NCI-H146 treated with DMSO at 0.1 percent for 48 hours (cell line): ENCODE results near the gene STK4.

Experiments used
- DNase-seq: peaks from one replicate; lab custom pipeline; 2025; ENCODE audit not compliant: unreplicated experiment; lab: John Stamatoyannopoulos, UW

The STK4 gene

DNA sequence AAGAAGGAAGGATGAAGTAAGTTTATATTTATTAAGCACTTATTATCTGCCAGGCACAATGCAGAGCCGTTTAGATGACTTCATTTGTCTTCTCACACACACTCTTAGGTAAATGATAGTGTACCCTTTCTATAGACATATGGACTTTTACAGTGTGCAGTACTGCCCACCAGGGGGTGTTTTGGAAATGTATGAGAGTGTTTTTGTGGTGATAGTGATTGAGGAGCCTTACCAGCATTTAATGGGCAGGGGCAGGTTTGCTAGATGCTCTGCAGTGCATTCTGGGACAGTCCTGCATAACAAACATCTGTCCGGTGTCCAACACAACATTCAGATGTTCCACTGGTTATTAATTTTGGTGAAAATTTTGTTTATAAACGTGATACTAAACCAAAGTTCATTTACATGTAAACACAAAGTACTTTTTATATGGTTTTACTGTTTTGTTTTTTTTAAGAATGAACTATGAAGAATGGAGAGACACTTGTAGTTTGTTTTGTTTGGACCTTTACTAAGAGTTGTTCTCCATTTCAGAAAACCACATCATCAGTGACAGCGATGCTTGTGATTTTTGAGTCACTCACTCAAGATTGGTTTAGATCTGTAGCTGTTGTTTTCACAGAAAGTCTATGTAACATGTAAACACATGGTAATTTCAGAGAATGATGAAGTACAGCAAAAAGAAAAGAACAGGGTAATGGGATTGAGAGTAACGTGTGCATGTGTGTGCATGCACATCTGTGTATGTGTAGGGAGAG lies 114.7 kb downstream of the STK4 start:
- DNase-seq: no peak

DNA sequence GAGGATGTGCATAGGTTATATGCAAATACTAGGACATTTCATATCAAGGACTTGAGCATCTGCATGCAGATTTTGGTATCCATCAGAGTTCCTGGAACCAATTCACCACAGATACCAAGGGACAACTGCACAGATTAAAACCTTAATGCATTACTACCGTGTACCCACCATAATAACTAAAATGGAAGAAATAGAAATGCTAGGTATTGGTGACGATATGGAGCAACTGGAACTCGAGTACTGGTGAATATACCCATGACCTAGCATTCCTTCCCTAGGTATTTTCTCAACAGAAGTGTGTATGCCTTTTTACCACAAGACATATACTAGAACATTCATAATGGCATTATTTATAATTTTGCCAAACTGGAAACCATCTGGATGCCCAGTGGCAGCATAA lies 116.2 kb downstream of the STK4 start:
- DNase-seq: no peak

DNA sequence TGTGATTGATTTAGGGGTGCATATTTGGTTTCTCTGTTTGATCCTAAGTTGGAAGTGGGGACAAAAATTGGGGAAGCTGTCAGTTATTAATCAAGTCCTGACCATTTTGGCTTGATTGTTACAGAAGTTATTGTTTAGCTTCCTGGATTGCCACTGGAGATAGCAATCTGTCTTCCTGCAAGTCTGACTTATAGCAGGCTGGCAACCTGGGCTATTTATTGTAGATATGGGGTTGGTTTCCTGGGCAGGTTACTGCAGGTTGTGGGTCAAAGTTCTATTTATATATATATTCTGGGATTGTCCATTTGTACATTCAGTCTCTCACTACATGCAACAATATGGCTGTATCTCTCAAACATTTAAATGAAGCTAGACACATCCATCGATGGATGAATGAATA lies 116.8 kb downstream of the STK4 start:
- no peak for DNase-seq

DNA sequence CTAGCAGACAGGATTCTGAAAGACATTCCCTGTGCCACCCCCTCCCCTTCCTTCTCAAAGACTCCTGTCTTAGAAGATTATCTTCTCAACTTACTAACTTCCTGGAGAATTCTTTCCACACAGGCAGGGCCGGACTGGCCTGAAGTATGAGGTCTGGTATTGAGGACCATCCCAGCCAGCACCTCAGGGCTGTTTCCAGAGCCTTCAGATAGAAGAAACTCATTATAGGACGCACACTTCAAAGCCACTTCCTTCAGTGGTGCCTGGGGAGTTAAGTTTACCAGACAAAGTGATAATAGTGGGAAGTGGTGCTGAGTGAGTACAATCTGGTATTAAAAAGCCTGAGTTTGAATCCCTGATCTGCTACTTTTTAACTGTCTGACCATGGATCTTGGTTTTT lies 119.0 kb downstream of the STK4 start:
- no peak for DNase-seq

DNA sequence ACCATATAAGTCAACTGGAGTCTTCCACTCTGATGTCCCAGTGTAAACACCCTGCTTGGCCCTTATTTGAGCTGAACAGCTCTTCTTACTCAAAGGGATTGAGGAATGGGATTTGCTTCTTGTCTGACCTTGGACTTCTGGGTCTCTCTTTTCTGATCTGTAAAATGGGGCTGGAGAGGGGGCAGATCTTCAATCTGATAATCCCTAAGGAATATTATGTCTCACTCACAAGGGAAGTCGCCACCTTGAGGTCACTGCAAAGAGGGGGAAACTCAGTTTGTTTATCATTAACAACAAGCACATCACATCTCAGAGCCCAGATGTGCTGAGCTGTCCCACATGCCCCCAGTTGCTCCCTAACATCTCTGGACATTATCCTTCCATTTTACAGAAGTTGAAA lies 119.6 kb downstream of the STK4 start:
- no peak for DNase-seq

DNA sequence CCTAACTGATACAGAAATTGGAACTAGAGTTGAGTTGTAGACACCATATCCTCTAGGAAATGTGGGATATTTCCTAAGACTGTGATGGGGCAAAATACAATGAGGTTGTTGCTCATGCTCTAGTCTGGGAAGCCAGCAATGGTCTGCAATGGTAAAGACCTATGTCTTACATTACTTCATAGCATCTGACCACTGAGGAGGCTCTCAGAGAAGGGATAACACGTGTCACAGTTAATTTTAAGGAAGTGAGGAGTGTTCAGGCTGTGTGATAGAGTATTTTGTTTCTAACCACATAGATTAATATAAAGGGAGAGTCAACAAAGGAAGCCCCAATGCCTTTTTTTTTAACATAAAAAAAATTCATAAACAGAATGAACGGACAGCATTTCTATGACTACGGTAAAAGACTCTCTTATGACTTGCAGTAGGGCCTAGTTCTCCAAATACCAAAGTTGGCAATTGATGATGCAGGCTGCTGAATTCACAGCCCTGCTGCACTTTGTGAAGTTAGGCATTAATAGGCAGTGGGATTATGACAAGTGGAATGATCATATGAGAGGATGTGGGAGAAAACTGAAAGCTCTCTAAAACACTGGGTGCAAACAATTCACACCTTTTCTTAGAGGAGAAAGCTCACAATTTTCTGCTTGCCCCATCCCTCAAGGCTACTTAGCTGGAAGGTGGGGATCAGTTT lies 120.9 kb downstream of the STK4 start:
- DNase-seq: no peak

DNA sequence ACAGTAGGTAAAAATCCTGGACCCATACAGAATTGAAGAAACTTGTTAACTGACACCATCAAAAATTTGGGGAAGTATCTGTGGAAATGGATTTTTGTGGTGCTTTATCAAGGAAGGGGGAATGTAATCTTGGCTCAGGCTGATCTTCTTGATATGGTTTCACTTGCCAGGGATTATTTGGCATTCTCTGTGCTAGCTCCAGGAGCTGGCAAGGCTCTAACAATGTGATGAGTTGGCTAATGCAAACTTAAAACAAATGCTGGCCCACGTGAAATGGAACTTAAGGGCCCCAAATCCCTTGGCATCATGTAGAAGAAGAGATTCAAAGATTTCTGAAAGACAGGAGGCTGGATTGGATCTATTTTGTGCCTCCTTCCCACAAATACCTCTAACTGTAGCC lies 121.5 kb downstream of the STK4 start:
- no peak for DNase-seq

DNA sequence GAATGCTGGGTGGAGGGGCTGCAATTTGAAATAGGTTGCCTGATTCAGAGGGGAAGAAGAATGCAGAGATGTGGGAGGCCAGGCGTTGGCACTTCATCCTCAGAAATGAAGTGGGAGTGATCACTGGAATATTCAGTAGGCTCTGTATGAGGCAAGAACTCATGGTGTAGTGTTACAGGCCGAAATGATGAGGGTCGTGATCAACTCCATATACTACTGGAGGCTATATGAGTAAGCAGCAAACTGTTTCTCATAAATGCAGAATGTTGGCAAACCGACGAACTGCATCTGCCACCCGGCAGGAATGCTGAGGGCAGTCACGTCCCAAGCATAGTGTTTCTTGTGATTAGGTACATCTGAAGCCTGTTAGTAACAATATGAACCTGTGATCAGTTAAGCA lies 121.9 kb downstream of the STK4 start:
- DNase-seq: no peak

DNA sequence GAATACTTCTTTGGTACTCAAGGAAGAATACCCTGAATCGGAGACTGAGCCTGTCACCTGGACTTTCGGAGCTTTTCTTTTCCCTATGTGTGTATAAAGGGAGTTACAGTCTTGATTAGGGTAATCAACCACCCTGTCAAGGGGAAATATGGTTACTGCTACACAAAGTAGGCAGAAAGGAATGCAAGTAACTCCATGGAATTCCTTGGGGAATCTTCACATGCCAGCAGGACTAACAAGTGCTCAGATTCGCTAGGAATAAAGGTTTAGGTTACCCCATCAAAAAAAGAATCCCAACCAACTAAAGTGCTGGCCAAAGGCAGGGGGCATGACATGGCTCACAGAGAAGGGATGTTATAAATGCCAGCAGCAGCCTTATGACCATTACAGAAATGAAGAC lies 124.2 kb downstream of the STK4 start:
- no peak for DNase-seq

DNA sequence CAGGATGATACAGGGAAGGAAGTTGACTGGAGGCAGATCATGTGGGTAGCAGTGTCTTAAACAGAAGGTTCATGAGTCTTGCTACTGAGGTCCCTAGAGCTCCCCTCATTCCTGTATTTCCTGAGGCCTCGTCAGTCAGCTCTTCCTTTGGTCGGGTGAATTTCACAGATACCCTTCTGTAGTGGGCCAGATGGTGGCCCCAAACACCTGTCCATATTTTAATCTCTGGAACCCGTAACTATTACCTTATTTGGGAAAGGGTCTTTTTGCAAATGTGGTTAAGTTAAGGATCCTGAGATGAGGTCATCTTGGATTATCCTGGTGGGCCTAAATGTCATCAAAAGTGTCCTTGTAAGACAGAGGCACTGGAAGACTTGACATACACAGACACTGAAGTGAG lies 125.1 kb downstream of the STK4 start:
- DNase-seq: no peak

DNA sequence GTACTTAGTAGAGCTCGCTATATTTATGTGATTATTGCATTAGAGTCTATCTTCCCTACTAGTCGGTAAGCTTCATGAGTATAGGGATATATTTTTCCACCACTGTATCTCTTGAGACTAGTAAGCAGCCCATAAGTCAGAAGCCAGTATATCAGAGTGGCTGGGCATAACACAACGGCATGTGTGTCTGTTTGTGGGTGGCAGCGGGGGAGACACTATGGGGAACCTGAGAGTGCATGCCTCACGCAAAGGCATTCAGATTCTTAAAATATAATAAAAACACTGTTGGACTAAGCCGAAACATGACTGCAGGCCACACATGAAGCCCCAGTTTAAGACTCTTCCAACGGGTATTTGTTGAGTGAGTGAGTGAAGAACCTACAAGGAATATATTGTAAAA lies 126.6 kb downstream of the STK4 start:
- no peak for DNase-seq

DNA sequence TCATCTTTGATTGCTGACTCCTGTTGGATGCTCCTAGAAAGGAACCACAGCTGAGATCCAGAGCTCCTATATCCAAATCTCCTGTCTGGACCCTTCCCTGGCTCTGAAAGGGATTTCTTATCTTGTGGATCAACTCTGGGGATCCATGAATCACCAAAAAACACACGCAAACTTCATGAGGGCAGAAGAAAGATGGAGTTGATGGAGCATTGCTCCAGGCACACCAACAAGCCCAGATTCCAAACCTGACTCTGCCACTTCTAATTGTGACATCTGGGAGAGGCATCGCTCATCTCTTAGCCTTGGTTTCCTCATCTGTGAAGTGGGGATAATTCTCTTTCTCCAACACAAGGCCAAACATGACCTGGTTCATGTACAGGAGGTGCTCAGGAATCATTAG lies 127.9 kb downstream of the STK4 start:
- no peak for DNase-seq

DNA sequence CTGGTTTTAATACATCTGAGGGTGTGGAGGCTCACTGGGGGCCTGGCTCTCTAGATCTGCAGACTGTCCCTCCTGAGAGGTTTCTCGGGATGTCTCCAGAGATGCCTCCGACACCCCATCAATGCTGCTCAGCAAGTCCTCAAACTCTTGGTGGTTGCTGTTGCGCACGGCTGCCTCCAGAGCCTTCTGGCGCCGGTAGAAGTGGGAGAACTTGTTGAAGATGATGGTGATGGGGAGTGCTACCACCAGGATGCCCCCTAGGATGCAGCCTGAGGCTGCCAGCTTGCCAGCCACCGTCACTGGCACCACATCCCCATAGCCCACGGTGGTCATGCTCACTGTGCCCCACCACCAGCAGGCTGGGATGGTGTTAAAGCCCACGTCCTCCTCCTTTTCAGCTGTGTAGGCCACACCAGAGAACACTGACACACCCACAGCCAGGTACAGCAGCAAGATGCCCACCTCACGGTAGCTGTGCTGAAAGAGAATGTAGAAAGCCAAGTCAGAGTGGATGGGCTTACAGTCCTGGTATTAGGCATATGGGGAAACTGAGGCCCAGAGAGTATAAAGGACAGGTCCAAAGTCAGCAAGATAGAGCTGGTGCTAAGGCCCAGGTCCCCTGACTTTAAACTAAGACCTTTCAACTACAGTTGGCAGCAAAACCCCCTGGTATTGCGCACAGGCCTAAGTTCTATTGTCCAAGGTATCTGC lies 128.7 kb downstream of the STK4 start:
- no peak for DNase-seq

DNA sequence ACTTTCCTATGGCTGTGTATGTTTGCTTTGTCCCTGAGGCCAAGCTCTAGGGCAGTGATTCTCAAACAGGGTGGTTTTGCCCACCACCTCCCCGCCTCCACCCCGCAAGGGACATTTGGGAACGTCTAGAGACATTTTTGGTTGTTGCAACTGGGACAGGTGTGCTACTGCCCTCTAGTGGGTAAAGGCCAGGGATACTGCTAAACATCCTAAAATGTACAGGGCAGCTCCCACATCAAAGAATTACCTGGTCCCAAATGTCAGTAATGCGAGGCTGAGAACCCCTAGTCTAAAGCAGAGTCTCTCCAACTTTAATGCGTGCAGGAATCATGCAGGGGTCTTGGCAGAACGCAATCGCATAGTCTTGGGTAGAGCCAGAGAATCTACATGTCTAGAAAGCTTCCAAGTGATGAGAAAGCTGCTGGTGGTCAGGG lies 129.5 kb downstream of the STK4 start:
- no peak for DNase-seq

DNA sequence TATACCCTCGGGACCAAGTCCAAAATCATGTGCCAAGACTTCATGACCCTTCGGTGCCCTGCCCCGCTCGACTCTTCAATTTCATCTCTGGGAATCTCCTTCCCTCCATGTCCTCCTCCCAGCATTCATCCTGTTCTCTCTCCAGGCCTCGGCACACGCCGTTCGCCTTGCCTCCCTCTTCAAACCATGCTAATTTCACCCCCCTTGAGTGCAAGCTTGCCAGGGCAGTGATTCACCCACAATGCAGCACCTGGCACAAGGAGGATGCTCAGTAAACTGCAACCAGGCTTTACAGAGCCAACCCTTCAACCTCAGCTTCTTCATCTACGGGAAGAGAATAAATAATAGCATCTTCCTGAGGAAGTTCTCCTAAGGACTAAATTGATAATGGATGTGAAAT lies 130.5 kb downstream of the STK4 start:
- no peak for DNase-seq

DNA sequence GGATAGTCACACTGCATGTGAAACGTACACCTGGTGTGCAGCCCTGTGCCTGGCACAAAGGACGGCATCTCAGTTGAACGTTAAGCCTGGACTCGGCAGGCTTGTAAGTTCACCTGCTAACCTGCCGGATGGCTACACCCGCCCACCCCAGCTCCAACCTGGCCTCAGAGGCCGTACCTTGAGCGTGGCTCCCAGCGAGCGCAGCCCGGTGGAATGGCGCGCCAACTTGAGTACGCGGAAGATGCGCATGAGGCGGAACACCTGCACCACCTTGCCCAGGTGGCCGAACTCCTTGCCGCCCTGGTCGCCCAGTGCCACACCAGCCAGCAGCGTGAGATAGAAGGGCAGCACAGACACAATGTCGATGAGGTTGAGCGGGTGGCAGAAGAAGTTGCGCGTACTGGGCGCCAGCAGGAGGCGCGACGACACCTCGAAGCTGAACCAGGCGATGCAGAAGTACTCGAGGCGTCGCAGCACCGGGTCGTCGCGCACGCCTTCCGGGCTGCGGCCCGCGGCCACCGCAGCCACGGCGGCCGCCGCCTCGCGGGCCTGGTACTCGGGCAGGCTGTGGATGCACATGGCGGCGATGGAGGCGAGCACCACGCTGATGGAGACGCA lies 131.3 kb downstream of the STK4 start:
- no peak for DNase-seq

DNA sequence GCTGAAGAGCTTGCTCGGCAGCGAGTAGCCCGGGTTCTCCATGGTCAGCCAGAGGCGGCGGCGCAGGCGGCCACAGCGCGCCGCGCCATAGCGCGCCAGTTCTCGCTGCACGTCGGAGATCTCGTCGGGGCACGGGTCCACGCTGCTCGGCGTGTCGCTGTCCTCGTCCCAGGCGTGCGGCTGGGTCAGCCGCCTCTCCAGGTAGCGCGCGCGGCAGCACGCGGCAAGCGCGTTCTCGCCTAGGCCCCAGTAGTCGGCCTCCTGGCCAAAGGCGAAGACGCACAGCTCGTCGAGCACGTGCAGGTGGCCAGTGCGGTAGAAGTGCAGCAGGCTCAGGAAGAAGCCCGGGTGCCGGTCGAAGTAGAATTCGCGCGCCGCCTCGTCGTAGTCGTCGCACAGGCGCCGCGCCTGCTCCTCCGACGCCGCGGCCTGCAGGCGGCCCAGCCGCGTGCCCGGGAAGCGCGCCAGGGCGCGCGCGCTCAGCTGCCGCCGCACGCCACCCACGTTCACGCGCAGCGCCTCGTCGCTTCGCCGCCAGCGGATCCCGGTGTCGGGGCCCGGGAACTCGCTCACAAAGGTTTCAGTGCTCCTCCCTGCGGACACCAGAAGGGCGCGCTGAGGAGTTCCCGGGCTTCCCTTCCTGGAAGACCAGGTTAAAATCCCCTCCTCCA lies 131.9 kb downstream of the STK4 start:
- no peak for DNase-seq

DNA sequence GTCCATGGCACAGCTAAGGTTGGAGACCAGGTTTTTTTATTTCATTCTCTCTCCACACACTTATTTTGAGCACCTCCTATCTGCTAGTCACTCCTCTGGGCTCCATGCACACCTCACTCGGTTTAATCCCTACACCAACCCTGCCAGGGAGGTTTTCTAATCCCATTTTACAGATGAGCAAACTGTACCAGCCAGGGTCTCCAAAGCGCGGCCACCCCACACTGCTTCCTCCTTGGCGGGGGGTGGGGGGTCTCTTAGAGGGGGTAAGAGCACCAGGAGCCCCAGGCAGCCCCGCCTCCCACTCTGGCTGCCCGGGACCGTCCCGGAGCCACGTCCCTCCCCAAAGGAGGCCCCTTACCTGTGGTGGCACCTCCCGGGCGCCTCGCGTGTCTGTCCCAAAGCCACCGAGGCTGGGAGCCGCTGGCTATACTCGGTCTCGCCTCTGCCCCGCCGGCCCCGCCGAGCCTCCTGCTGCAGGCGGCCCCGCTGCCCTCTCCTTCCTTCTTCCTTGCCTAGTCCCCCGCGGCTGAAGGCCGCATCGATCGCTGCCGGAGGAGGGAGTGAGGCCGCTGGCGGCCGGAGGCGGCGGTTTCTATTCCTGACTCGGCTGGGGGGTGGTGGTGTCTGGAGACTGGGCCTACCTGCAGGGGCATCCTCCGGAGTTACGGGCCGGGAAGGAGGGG lies 134.4 kb downstream of the STK4 start, which contains the start of gene KCNS1:
TSS of gene KCNS1 (minus strand) at position 565 of the 683 bp plus-strand sequence. CDS start 1,891 bp downstream, outside the sequence.
- no peak for DNase-seq

DNA sequence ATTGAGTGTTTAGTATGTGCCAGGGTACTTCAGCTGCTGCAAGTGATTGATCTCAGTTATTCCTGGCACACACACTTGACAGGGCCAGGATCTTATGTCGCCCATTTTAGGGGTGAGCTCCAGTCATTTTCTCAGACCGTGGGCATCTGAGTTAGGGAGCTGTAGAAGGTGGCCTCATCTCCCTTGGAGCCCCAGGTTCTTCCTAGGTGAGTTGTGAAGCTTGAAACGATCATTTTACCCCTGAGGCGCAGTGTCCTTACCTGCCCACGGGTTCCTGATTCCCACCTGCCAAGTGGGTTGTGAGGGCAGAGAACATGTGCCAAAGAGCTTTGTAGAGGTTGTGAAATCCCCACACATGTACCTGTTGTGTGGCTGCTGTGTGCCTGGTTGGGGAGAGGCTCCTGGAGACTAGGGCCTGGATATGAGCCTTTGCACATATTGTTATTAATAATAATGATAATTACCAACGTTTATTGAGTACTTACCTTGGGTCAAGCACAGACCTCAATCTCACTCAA lies 135.1 kb downstream of the STK4 start:
- DNase-seq: no peak

DNA sequence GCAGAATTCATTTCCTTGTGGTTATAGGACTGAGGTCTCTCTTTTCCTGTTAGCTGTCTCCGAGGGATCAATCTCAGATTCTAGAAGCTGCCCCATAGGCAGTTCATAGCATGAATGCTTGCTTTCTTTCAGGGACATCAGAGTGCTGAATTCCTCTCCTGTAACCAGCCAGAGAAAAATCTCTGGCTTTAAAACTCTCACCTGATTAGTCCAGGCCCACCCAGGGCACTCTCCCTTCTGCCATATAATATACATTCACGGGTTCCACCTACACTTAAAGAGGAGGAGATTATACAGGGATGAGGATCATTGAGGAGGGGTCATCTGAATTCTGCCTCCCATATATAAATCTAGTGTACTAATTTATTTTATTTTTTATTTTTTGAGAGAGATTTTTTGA lies 136.8 kb downstream of the STK4 start:
- no peak for DNase-seq
